Loucy (cell line): ENCODE data around the gene LIMS1.

ENCODE experiments used
- H2AFZ ChIP-seq: fragments of 200-600 bp; sonication (generic); 2 replicates; pipeline ENCODE4 v1.6.0; 2016; ENCODE audit warnings: antibody characterized with exemption, mild to moderate bottlenecking, low read length, moderate library complexity
- H3F3A ChIP-seq: fragments of 200-600 bp; 2 replicates; pipeline ENCODE4 v1.6.0; 2016; ENCODE audit warnings: antibody characterized with exemption, low read depth, mild to moderate bottlenecking
- H3K27me3 ChIP-seq: fragments of 200-600 bp; sonication (generic); 2 replicates; pipeline ENCODE4 v1.6.1; 2014; ENCODE audit warnings: low read length, mild to moderate bottlenecking; ENCODE audit not compliant: insufficient read depth, poor library complexity, severe bottlenecking
- H3K36me3 ChIP-seq: fragments of 200-600 bp; sonication (generic); 2 replicates; pipeline ENCODE4 v1.6.1; 2016; ENCODE audit warnings: low read length; ENCODE audit not compliant: insufficient read depth
- H3K4me1 ChIP-seq: fragments of 200-600 bp; sonication (generic); 2 replicates; pipeline ENCODE4 v1.5.1; 2014; ENCODE audit warnings: low read length, mild to moderate bottlenecking; ENCODE audit not compliant: insufficient read depth, poor library complexity, severe bottlenecking
- H3K4me2 ChIP-seq: fragments of 200-600 bp; sonication (generic); 2 replicates; pipeline ENCODE4 v1.6.0; 2014; ENCODE audit warnings: antibody characterized with exemption, low read length, low read depth, mild to moderate bottlenecking; ENCODE audit not compliant: poor library complexity, severe bottlenecking
- H3K4me3 ChIP-seq: fragments of 200-600 bp; sonication (generic); 2 replicates; pipeline ENCODE4 v1.5.1; 2014; ENCODE audit warnings: low read length, mild to moderate bottlenecking, mixed read lengths; ENCODE audit not compliant: poor library complexity, severe bottlenecking
- H3K79me2 ChIP-seq: fragments of 200-600 bp; sonication (generic); 2 replicates; pipeline ENCODE4 v1.6.1; 2014; ENCODE audit warnings: low read length; ENCODE audit not compliant: insufficient read depth
- H3K9ac ChIP-seq: fragments of 200-600 bp; sonication (generic); 2 replicates; pipeline ENCODE4 v1.6.0; 2014; ENCODE audit warnings: mild to moderate bottlenecking, low read depth, low read length, moderate library complexity; ENCODE audit not compliant: poor library complexity, severe bottlenecking
- H3K9me2 ChIP-seq: fragments of 200-600 bp; sonication (generic); replicated peaks from 2 replicates; pipeline ENCODE4 v1.6.1; 2016; ENCODE audit warnings: low read depth, low read length, mixed read lengths
- H3K9me3 ChIP-seq: fragments of 200-600 bp; sonication (generic); 2 replicates; pipeline ENCODE4 v1.6.1; 2014; ENCODE audit warnings: mild to moderate bottlenecking, antibody characterized with exemption, low read length, low read depth; ENCODE audit not compliant: insufficient read depth
- H4K20me1 ChIP-seq: fragments of 200-600 bp; sonication (generic); 2 replicates; pipeline ENCODE4 v1.6.0; 2014; ENCODE audit warnings: antibody characterized with exemption, low read length, mild to moderate bottlenecking; ENCODE audit not compliant: insufficient read depth, poor library complexity, severe bottlenecking
- CTCF ChIP-seq: fragments of 200-600 bp; sonication (generic); conservative IDR thresholded peaks from 2 replicates; pipeline ENCODE4 v1.5.1; 2014; ENCODE audit warnings: mild to moderate bottlenecking, antibody characterized with exemption, low read length
- EZH2phosphoT487 ChIP-seq: fragments of 200-600 bp; IDR thresholded peaks from 2 replicates; pipeline ENCODE4 v1.6.1; 2018; ENCODE audit warnings: antibody characterized with exemption, mild to moderate bottlenecking, moderate library complexity, borderline replicate concordance

The LIMS1 gene

GRCh38 chr2:108533832-108534583 lies at the start of gene LIMS1:
Gene LIMS1, plus strand, starts transcription at chr2:108534470. Its CDS starts 93 bp downstream, at chr2:108534563.
- TF ChIP-seq CTCF: no peak
- no peak for TF ChIP-seq EZH2phosphoT487
- no peaks in the 10 kb centered on the region for H3K27me3 ChIP-seq
- no peaks in the 10 kb centered on the region for H3K9me2 ChIP-seq
- H3K4me3 ChIP-seq: peak within 1 kb of the TSS; percentile 87
- no peaks in the 10 kb centered on the region for H3F3A ChIP-seq
- H3K4me2 ChIP-seq: peak within 1 kb of the TSS; percentile 90
- no peaks in the 10 kb centered on the region for H3K9me3 ChIP-seq
- peak within 1 kb of the TSS; percentile 82 for H3K9ac ChIP-seq
- peak within 1 kb of the TSS; percentile 78 for H2AFZ ChIP-seq
- H4K20me1 ChIP-seq: peaks cover 21% of the 10 kb centered on the region
- H3K79me2 ChIP-seq: peaks cover 52% of the 10 kb centered on the region
- peaks cover 48% of the 10 kb centered on the region for H3K4me1 ChIP-seq
- H3K36me3 ChIP-seq: no peaks in the 10 kb centered on the region

GRCh38 chr2:108485253-108485652 lies 49.0 kb upstream of the LIMS1 start:
- TF ChIP-seq EZH2phosphoT487 (no peak), CTCF (no peak)
- Histone ChIP-seq H4K20me1 (no peaks in the 10 kb centered on the region), H3K36me3 (peaks cover 60% of the 10 kb centered on the region), H3K9me2 (no peaks in the 10 kb centered on the region), H2AFZ (no peak overlapping the region), H3K4me2 (no peak overlapping the region), H3K4me1 (no peaks in the 10 kb centered on the region), H3K27me3 (no peaks in the 10 kb centered on the region), H3K79me2 (no peaks in the 10 kb centered on the region), H3K9me3 (no peaks in the 10 kb centered on the region), H3F3A (no peaks in the 10 kb centered on the region), H3K4me3 (no peak overlapping the region), H3K9ac (no peak overlapping the region)

GRCh38 chr2:108490506-108491122 lies 43.7 kb upstream of the LIMS1 start:
- H3K4me2 ChIP-seq: no peak overlapping the region
- peaks cover 73% of the 10 kb centered on the region for H3K36me3 ChIP-seq
- H3F3A ChIP-seq: no peaks in the 10 kb centered on the region
- no peaks in the 10 kb centered on the region for H3K4me1 ChIP-seq
- H3K27me3 ChIP-seq: no peaks in the 10 kb centered on the region
- TF ChIP-seq CTCF (no peak), EZH2phosphoT487 (no peak)
- no peaks in the 10 kb centered on the region for H3K9me3 ChIP-seq
- H4K20me1 ChIP-seq: no peaks in the 10 kb centered on the region
- H2AFZ ChIP-seq: no peak overlapping the region
- no peaks in the 10 kb centered on the region for H3K79me2 ChIP-seq
- H3K9ac ChIP-seq: no peak overlapping the region
- no peak overlapping the region for H3K4me3 ChIP-seq
- no peaks in the 10 kb centered on the region for H3K9me2 ChIP-seq
